OCI-LY7 (cell line): Measurements from ENCODE around the gene ZNF689. TPM values are rescaled to one million over a fixed set of nuclear protein-coding genes. Genes with fewer than 3 reads are reported as not detected.
"Not testable (repeated sequence)": the region's sequence is repeated elsewhere in the genome, so short reads cannot be mapped to it uniquely, and the experiment has no call there.

Experiments
- BruUV-seq: library from RNA; stranded (reverse); fragments of 400-500 nt; replicated peaks from 2 replicates; lab custom pipeline; 2021; lab: Mats Ljungman, UMichigan
- CTCF ChIA-PET: fragments of 300-600 bp; sonication (Branson Sonifier 250); formaldehyde crosslinking; loops from one replicate; lab custom pipeline; 2022; ENCODE audit warnings: antibody characterized with exemption; ENCODE audit not compliant: unreplicated experiment; lab: Charles Lee
- POLR2A ChIA-PET: fragments of 300-600 bp; sonication (Branson Sonifier 250); formaldehyde crosslinking; loops from one replicate; lab custom pipeline; 2022; ENCODE audit warnings: antibody characterized with exemption; lab: Charles Lee
- DNase-seq: peaks from one replicate; pipeline ENCODE4 v3.0.0-alpha.2; 2015; ENCODE audit warnings: low spot score
- H2AFZ ChIP-seq: fragments of 200-600 bp; sonication (generic), shearing (Covaris generic); 2 replicates; pipeline ENCODE4 v1.6.1; 2014; ENCODE audit warnings: mild to moderate bottlenecking, antibody characterized with exemption, low read length, moderate library complexity
- H3K27ac ChIP-seq: fragments of 200-600 bp; sonication (generic); 2 replicates; pipeline ENCODE4 v1.5.1; 2014; ENCODE audit warnings: mixed run types, low read depth, mild to moderate bottlenecking, moderate library complexity, low read length, inconsistent platforms; ENCODE audit not compliant: poor library complexity, severe bottlenecking
- H3K36me3 ChIP-seq: fragments of 200-600 bp; sonication (generic); 2 replicates; pipeline ENCODE4 v1.6.1; 2014; ENCODE audit warnings: mild to moderate bottlenecking, antibody characterized with exemption, low read length, moderate library complexity, mixed read lengths; ENCODE audit not compliant: insufficient read depth
- H3K4me1 ChIP-seq: fragments of 200-600 bp; sonication (generic); 2 replicates; pipeline ENCODE4 v1.5.1; 2014; ENCODE audit warnings: mild to moderate bottlenecking, low read length; ENCODE audit not compliant: insufficient read depth, poor library complexity, severe bottlenecking
- H3K4me2 ChIP-seq: fragments of 200-600 bp; sonication (generic); 2 replicates; pipeline ENCODE4 v1.6.1; 2014; ENCODE audit warnings: mild to moderate bottlenecking, low read length
- H3K4me3 ChIP-seq: fragments of 200-600 bp; sonication (generic); 2 replicates; pipeline ENCODE4 v1.5.1; 2014; ENCODE audit warnings: mild to moderate bottlenecking, low read depth, low read length; ENCODE audit not compliant: poor library complexity, severe bottlenecking
- H3K79me2 ChIP-seq: fragments of 200-600 bp; sonication (generic); 2 replicates; pipeline ENCODE4 v1.6.1; 2016; ENCODE audit warnings: low read depth, mild to moderate bottlenecking, low read length, moderate library complexity, mixed read lengths; ENCODE audit not compliant: insufficient read depth
- H3K9me2 ChIP-seq: fragments of 200-600 bp; sonication (generic); 2 replicates; pipeline ENCODE4 v1.6.1; 2016; ENCODE audit warnings: mild to moderate bottlenecking, low read length, mixed read lengths; ENCODE audit not compliant: insufficient read depth
- H3K9me3 ChIP-seq: fragments of 200-600 bp; sonication (generic); 2 replicates; pipeline ENCODE4 v1.6.1; 2014; ENCODE audit warnings: mild to moderate bottlenecking, mixed run types, low read length, mixed read lengths
- H4K20me1 ChIP-seq: fragments of 200-600 bp; sonication (generic); 2 replicates; pipeline ENCODE4 v1.6.1; 2014; ENCODE audit warnings: mild to moderate bottlenecking, antibody characterized with exemption, low read length, moderate library complexity, mixed read lengths; ENCODE audit not compliant: insufficient read depth
- CTCF ChIP-seq: fragments of 200-600 bp; sonication (generic); conservative IDR thresholded peaks from 2 replicates; pipeline ENCODE4 v1.5.1; 2014; ENCODE audit warnings: mild to moderate bottlenecking, antibody characterized with exemption, low read length, moderate library complexity, mixed read lengths
- EZH2phosphoT487 ChIP-seq: fragments of 200-600 bp; sonication (generic); IDR thresholded peaks from 2 replicates; pipeline ENCODE4 v1.6.1; 2018; ENCODE audit warnings: low read depth, borderline replicate concordance, mild to moderate bottlenecking, mixed run types, antibody characterized with exemption, low read length, moderate library complexity, mixed read lengths
- intact Hi-C: fragments of 100-400 bp; cut with micrococcal nuclease; formaldehyde crosslinking; loops from one replicate; pipeline ENCODE4 v1.10.0; 2022; ENCODE audit not compliant: unreplicated experiment
- total RNA-seq, 2 experiments: library from RNA; depleted of rRNA in 1 of 2; stranded (reverse); fragments of >200 nt in 1 of 2; shearing (Covaris generic) in 1 of 2; gene quantifications; 2 replicates each; pipeline ENCODE4 v1.2.3, GENCODE V29; 2014 to 2022

The ZNF689 gene
- total RNA-seq, 2 experiments from 2014 or later: 15.0 to 16.7 TPM

- Histone ChIP-seq H3K36me3 (no peaks in the 10 kb centered on the region), H3K4me2 (no peak overlapping the region), H3K9me3 (no peaks in the 10 kb centered on the region), H3K9me2 (no peaks in the 10 kb centered on the region), H2AFZ (no peak overlapping the region), H3K4me3 (no peak overlapping the region), H4K20me1 (no peaks in the 10 kb centered on the region), H3K4me1 (no peaks in the 10 kb centered on the region), H3K27ac (no peak overlapping the region), H3K79me2 (no peaks in the 10 kb centered on the region)
- TF ChIP-seq EZH2phosphoT487 (no peak), CTCF (no peak)
- CTCF ChIA-PET: no interaction called here
- intact Hi-C loops: no loop called here
- POLR2A ChIA-PET: interaction anchor here (0.6 kb wide), 1 partner anchor 250 kb away, joined by 3 read pairs; no protein-coding TSS in a partner anchor
- no TSS peak for BruUV-seq
- no peak for DNase-seq
These were observed 31.3 kb upstream of the ZNF689 start for GRCh38 chr16:30641378-30641982.

DNA sequence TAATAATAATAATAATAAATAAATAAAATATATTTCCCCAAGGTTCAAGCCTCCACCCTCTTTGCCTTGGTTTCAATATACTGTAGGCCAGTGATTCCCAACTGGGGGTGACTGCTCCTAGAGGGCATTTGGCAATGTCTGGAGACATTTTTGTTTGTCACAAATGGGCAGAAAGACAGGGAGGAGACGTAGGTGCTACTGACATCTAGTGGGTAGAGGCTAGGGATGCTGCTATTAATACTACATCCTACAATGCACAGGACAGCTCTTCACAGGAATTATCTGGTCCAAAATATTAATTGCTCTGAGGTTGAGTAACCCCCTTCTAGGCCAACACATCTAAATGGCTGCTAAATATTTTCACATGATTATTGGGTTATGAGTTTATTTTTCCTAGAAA, 27.8 kb upstream of the ZNF689 start:
- H3K4me1 ChIP-seq: peaks cover 14% of the 10 kb centered on the region
- no peaks in the 10 kb centered on the region for H3K36me3 ChIP-seq
- TF ChIP-seq EZH2phosphoT487 (no peak), CTCF (peak; percentile 81)
- H3K79me2 ChIP-seq: peaks cover 12% of the 10 kb centered on the region; the same call in 1 of the 2 replicates
- H3K4me2 ChIP-seq: no peak overlapping the region
- no peaks in the 10 kb centered on the region for H3K9me3 ChIP-seq
- intact Hi-C loops: no loop called here
- ChIA-PET POLR2A (interaction anchor here (0.7 to 1.2 kb wide), 3 partner anchors 26 to 66 kb away, joined by 3 to 4 read pairs (median 3); partner anchors contain the start of gene ZNF688), CTCF (no interaction called here)
- H3K9me2 ChIP-seq: no peaks in the 10 kb centered on the region
- H2AFZ ChIP-seq: no peak overlapping the region
- no peaks in the 10 kb centered on the region for H4K20me1 ChIP-seq
- no peak overlapping the region for H3K4me3 ChIP-seq
- no peak overlapping the region for H3K27ac ChIP-seq
- no TSS peak for BruUV-seq
- peak; percentile 72 for DNase-seq

- POLR2A ChIA-PET: interaction anchor here (0.6 to 1.7 kb wide), 8 partner anchors 11 to 126 kb away, joined by 3 to 4 read pairs (median 4); partner anchors contain the start of gene ZNF688
- BruUV-seq, intact Hi-C loops, H3K9me2 ChIP-seq, DNase-seq, H4K20me1 ChIP-seq, H3K36me3 ChIP-seq, H2AFZ ChIP-seq, H3K27ac ChIP-seq, H3K4me3 ChIP-seq, H3K4me2 ChIP-seq, H3K9me3 ChIP-seq, CTCF ChIA-PET: not testable (repeated sequence)
- Histone ChIP-seq H3K79me2 (peaks cover 12% of the 10 kb centered on the region; the same call in 1 of the 2 replicates), H3K4me1 (peaks cover 14% of the 10 kb centered on the region)
These were observed 26.9 kb upstream of the ZNF689 start for GRCh38 chr16:30637139-30637538.
